Fibroblast of the aortic adventitia (primary cell): ENCODE data around the gene TNFSF12. TPM values are rescaled to one million over a fixed set of nuclear protein-coding genes. Genes with fewer than 3 reads are reported as not detected.

Experiments
- DNase-seq: peaks from one replicate; pipeline ENCODE4 v3.0.0-alpha.2; 2010; ENCODE audit warnings: low read depth
- H3K4me3 ChIP-seq: 2 replicates; pipeline ENCODE4 v1.5.1; 2011; ENCODE audit warnings: low read depth, mild to moderate bottlenecking, control low read depth, low read length, moderate library complexity
- total RNA-seq: library from RNA; depleted of rRNA; stranded (reverse); fragments of >200 nt; gene quantifications from 2 replicates; pipeline ENCODE4 v1.2.3, GENCODE V29; 2012; ENCODE audit warnings: low replicate concordance
- TF ChIP-seq, protein P1 (sequence below): IDR thresholded peaks from 2 replicates; pipeline ENCODE4 v1.5.1; 2011; ENCODE audit warnings: mild to moderate bottlenecking, low read length, control low read depth, inconsistent platforms; ENCODE audit not compliant: insufficient read depth

TNFSF12 gene
- total RNA-seq, 1 donor = 14.5 TPM

GRCh38 chr17:7579834-7580603 is 31.2 kb downstream of the TNFSF12 start:
- TF ChIP-seq, protein P1, sequence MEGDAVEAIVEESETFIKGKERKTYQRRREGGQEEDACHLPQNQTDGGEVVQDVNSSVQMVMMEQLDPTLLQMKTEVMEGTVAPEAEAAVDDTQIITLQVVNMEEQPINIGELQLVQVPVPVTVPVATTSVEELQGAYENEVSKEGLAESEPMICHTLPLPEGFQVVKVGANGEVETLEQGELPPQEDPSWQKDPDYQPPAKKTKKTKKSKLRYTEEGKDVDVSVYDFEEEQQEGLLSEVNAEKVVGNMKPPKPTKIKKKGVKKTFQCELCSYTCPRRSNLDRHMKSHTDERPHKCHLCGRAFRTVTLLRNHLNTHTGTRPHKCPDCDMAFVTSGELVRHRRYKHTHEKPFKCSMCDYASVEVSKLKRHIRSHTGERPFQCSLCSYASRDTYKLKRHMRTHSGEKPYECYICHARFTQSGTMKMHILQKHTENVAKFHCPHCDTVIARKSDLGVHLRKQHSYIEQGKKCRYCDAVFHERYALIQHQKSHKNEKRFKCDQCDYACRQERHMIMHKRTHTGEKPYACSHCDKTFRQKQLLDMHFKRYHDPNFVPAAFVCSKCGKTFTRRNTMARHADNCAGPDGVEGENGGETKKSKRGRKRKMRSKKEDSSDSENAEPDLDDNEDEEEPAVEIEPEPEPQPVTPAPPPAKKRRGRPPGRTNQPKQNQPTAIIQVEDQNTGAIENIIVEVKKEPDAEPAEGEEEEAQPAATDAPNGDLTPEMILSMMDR = no peak
- peak overlapping the region; percentile 48 for H3K4me3 ChIP-seq
- no peak for DNase-seq

DNA sequence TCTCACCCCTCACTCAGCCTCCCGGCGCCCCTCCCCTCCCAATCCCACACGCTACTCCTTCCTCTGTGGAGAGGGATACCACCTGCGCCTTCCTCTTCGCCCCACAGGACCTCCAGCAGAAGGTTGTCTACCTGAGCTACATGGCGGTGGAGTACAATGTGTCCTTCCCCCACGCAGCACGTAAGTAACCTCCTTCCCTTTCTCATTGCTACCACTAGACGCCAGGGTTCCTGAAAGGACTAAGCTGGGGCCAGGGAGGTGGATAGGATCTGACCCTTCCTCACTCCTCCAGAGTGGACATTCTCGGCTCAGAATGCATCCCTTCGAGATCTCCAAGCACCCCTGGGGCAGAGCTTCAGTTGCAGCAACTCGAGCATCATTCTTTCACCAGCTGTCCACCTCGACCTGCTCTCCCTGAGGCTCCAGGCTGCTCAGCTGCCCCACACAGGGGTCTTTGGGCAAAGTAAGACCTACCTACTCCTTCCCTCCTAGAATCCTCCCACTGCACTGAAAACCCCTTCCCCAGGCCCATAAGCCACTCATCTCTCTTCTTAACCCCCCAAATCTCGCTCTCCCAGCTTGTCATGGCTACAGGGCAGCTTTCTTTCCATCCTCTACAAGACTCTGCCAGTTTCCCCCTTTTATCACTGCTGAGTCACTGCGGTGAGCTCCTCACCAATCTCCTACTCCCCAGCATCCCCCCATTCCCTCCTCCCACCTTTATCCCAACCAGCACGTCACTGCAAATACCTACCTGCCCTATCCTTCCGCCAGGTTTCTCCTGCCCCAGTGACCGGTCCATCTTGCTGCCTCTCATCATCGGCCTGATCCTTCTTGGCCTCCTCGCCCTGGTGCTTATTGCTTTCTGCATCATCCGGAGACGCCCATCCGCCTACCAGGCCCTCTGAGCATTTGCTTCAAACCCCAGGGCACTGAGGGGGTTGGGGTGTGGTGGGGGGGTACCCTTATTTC is 32.0 kb downstream of the TNFSF12 start:
- no peak for DNase-seq
- TF ChIP-seq, protein P1 = no peak
- H3K4me3 ChIP-seq = no peak overlapping the region

DNA sequence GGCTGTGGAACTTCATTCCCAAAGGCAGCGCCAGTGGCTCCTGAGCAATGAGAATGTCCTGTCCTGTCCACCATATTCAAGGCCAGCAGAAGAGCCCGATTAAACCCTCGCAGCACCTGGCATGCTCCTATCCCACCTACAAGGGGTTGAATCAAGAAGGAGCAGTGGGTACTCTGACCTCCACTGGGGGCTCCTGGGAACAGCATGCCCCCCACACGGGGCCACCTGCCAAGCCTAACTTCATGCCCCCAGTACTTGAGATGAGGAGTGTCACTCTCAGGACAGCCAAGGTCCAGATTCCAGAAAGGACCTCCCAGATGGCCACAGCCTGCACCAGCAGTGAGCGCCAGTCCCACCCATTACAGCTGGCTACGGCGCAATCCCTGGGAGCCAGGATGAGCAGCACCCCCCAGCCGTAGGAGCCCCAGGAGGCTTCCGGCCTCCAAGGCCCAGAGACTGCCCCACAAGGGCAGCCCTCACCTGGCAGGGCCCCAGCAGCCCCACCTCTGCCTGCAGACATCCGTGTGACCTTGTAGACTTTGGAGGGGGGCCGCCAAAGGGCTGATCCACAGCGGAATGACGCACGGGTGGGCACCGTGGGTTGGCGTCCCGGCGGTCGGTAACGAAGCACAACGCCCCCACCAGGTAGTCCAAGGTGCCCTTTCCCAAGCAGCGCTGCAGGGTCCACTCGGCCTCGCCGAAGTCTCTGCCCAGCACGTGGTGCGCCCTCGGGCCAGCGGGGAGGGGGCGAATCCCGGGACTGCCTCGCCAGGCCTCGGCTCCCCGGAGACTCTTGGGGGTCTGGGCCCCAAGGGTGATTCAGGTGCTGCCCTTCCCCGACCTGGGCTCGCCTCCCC is 33.8 kb downstream of the TNFSF12 start:
- TF ChIP-seq, protein P1 = no peak
- no peak for DNase-seq
- H3K4me3 ChIP-seq = peak overlapping the region; percentile 93

DNA sequence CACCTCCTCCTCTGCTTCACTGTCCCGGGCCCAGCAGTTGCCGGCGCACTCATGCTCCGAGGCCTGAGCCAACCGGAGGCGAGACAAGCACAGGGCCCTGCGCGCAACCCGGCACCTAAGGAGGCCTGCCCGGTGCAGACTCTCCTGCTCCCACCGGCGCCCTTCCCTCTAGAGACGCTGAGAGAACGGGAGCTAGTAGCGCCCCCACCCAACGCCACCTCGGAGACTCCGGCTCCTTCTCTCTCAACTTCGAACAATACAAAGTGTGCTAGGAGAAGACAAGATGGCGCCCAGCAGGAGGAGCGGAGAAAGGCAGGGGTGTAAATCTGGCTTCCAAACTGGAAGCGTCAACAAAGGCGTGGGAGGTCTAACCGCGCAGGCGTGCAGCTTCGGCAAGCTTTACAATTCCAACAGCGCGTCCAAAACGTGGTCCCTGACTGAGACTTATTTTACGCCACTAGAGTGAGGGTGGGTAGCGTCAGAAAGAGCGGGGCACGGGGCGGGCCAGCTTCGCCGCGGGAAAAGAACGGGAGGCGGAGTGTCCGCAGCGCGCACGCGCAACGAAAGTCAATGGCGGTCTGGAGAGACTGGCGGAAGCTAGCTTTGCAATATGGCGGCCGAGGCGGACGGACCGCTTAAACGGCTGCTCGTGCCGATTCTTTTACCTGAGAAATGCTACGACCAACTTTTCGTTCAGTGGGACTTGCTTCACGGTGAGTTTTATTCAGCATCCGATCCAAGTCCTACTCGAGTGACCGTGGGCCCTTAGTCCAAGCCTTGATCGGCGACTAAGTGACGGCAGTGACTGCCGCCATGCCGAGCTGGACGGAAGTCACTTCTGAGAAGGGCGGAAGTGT is 34.6 kb downstream of the TNFSF12 start, which contains the start of gene MPDU1:
Gene MPDU1 (plus strand): TSS at position 600 of the 857 bp plus-strand sequence. CDS start 11 bp downstream, at position 611.
- DNase-seq = peak; percentile 98
- TF ChIP-seq, protein P1 = no peak
- H3K4me3 ChIP-seq = peak within 1 kb of the TSS; percentile 93

DNA sequence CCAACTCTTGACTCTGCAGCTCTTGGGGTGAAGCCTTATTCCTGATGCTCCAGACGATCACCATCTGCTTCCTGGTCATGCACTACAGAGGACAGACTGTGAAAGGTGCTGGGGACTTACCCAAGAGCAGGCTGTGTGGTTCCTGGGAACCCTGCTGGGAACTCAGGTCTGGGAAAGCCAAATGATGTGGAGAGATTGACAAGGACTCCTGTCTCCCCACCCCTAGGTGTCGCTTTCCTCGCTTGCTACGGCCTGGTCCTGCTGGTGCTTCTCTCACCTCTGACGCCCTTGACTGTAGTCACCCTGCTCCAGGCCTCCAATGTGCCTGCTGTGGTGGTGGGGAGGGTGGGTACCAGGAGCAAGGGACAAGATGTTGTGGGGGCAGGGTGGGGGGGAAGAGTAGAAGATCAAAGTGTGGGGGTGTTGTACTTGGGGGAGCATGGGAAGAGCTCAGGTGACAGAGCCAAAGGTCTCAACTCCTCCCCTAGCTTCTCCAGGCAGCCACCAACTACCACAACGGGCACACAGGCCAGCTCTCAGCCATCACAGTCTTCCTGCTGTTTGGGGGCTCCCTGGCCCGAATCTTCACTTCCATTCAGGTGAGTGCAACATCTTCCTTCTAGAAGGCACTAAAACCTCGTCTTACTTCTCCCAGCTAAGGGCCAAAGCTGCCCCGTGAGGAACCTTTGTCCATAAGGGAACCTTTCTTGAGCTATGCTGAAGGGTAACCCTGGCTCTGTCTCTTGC is 38.0 kb downstream of the TNFSF12 start:
- no peak for DNase-seq
- TF ChIP-seq, protein P1 = peak; percentile 21
- no peak overlapping the region for H3K4me3 ChIP-seq
